T-helper 2 cell treated with Interferon-gamma antibody and Interleukin-4, amounts not matched to agents 100 ng/mL and 5 ng/mL, for 36 hours (primary cell): ENCODE data around the gene CLIC5. TPM values are rescaled to one million over a fixed set of nuclear protein-coding genes. Genes with fewer than 3 reads are reported as not detected.

ENCODE experiments used
- intact Hi-C: fragments of 100-400 bp; cut with micrococcal nuclease; formaldehyde crosslinking; loops from one replicate; pipeline ENCODE4 v1.15.1; 2023
- total RNA-seq: library from RNA; stranded (reverse); gene quantifications from 2 replicates; pipeline ENCODE4 v1.2.3, GENCODE V29; 2022

Gene CLIC5
- total RNA-seq, 1 donor from 2014 or later, result 2.6 TPM

- intact Hi-C loops, result no loop called here
Observed at GRCh38 chr6:45854149-45854742, 161.4 kb downstream of the CLIC5 start.

DNA sequence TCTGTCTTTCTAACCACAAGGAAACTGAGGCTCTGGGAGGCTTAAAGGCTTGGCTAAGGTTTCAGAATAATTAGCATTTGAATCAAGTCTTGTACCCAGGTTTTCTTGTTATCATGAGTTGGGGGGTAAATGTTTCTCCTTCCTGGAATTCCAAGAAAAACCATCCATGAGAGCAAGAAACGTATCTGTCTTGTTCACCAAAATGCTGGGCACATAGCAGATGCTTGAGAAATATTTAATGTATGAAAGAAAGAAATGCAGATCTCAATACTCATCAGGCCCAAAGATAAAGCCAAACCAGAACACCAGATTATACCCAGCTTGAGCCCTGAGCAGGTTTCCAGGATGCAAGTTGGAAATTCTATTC is 164.6 kb downstream of the CLIC5 start:
- intact Hi-C loops, result no loop called here

DNA sequence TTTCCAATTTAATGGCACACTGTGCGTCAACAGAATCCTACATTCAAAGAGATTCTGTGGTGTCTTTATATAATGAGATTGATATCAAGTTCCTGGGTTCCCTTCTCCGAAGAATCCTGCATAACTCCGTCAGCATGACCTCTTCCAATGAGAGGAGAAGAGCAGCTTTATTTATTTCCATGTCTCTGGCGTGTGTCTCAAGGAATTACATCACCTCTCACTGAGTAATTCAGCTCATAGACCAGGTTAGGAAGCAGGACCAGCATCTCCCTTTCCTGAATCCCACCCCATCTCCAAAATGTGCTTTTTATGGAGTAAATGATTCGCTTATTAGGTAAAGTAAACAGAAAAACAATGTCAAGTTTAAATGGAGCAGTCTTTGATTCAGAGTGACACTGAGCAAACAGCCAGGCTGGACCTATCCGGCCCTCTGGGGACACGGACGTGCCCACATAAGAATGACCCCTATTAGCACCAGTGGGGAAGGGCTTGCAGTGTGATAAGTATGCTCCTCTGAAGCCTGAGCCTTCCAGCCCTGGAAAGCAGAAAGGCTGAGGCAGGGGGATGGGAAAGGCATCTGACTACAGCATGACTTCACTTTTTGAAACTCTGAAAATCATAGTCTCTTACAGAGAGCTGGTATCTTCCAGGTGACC is 165.2 kb downstream of the CLIC5 start:
- intact Hi-C loops, result no loop called here

DNA sequence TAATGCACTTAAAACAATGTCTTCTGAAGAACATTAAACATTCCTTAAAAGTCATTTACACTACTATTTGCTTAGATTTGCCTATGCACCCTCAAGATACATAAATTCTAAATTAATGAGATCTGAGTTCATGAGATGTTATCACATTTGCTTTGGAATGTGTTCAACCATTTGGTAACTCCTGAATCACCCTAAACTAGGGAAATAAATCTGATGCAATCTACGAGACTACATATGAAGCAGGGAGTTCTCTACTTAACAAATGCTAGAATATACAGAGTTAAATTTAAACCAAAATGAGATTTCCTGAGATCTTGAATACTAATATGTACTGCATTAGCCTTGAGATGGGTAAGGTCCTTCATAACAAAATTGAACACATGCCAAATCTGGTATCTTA is 170.1 kb downstream of the CLIC5 start:
- intact Hi-C loops, result no loop called here

- intact Hi-C loops, result no loop called here
Observed at GRCh38 chr6:45844986-45845385, 170.7 kb downstream of the CLIC5 start.

- intact Hi-C loops, result no loop called here
Observed at GRCh38 chr6:45843848-45844521, 171.7 kb downstream of the CLIC5 start.

- intact Hi-C loops, result no loop called here
Observed at GRCh38 chr6:45841062-45841461, 174.6 kb downstream of the CLIC5 start.

GRCh38 chr6:45838996-45839395 is 176.7 kb downstream of the CLIC5 start:
- intact Hi-C loops, result loop anchor here (10.0 kb wide), 2 partner anchors 104 to 254 kb away; no protein-coding TSS in a partner anchor

DNA sequence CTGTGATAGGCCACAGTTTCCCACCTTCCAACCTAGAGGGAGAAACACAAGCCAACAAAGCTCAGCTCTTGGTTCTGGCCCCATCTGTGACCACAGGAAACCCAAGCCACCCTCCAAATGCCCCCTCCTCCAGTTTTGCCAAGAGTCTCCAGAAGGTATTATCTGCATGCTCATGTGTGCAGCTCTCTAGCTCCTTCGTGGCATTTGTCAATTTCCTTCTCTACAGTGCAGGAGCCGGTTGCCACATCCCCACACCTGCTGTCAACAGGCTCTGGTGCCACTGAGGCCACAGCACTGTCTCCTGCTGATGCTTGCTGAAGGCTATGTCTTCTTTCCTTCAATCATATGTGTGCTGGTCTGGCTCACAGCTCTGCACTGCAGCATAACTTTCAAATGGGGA is 177.2 kb downstream of the CLIC5 start:
- intact Hi-C loops, result loop anchor here (10.0 kb wide), 2 partner anchors 104 to 254 kb away; no protein-coding TSS in a partner anchor

DNA sequence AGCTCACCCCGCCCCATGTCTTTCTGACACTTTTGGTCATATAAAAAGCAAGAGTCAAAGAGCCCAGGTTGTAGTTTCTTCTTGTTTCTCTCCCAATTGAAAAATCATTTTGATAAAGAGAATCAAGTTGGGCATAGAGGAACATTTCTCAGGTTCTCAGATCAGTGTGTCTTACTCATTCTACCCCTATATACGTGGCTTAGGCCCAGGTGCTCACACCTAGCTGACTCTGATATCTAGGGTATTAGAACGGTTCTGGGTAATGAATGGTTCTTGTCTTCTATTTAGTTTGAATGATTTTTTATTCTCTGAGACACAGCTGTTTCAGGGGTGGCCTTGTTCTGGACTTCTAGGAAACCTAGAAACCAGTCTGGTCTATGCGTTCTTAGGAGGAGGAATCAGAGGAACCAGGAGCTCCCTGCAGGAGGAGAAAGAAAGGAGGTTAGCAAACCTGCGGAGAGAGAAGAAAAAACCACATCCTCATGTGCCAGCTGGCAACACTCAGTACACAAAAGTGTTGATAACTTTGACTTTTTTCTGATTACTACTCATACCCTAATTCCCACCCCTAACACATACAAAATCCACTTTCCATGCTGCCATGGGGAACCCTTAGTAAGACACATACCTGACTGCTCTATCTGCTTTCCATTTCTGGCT is 178.0 kb downstream of the CLIC5 start:
- intact Hi-C loops, result loop anchor here (10.0 kb wide), 2 partner anchors 103 to 253 kb away; no protein-coding TSS in a partner anchor

DNA sequence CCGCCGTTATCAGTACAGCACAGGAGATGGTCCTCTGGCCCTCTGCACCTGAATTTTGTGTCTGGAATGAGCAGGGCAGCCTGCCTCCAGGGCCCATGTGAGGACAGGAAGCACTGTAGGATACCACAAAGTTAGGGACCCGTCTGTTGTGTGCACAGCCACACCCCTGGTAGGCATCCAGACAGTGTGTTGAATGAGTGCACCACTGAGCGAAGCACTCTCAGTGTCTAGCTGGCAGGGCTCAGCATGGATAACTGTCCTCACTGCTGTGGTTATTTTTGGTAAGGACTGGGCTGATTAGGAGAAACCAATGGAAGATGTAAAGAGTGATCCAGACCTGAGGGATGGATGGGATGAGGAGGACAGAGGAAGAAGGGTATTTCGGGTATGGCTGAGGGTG is 178.7 kb downstream of the CLIC5 start:
- intact Hi-C loops, result loop anchor here (10.0 kb wide), 2 partner anchors 102 to 252 kb away; no protein-coding TSS in a partner anchor

DNA sequence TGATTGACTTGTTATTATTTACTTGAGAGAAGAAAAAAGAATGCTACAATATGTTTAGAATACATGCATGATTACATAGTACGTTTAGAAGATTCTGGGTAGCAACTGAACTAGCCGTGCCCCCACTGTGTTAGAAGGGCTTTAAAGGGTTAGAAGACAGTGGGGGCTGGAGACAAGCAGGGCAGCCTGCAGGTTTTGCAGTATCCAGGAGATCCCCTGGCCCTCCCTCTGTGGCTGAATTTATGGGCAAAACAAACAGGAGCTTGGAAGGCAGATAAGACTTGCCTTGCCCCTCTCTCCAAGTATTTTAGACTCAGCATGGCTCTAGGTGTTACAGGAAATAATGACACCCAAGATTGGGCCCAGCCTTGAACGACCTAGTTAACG is 179.2 kb downstream of the CLIC5 start:
- intact Hi-C loops, result loop anchor here (10.0 kb wide), 2 partner anchors 102 to 252 kb away; no protein-coding TSS in a partner anchor

DNA sequence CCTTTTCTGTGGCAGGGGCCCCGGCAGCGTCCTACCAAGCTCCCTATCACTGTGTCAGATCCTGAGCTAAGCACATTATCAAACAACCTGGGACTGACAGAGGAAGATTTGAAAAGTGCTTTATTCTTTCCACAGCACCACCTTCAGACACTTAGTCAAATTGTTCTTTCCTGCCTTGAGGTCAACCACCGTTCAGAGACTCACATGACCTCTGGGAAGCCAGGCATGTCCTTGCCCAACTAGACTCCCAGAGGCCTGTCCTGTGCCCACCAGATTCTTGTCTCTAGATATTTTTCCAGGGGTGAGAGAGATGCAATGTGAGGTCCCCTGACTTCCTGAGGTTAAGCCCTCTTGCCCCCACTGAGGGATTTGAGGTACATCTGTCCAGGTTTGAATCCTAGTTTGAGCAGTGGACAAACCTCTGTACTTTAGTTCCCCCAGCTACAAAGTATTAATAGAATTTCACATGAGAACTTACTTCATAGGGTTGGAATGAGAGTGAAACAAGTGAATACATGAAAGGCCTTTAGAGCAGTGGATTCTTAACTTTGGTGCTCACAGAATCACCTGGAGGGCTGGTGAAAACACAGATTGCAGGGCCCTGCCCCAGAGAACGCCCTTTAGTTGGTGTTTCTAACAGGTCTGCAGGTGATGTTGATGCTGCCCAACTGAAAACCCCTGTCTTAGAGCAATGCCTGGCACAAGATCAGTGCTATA is 179.8 kb downstream of the CLIC5 start:
- intact Hi-C loops, result loop anchor here (10.0 kb wide), 2 partner anchors 101 to 251 kb away; no protein-coding TSS in a partner anchor

GRCh38 chr6:45832063-45832462 is 183.6 kb downstream of the CLIC5 start:
- intact Hi-C loops, result loop anchor here (5.0 to 10.0 kb wide), 4 partner anchors 90 to 410 kb away; no protein-coding TSS in a partner anchor

Other genes with a start within 250 kb of the CLIC5 start
- 4.7 and 4.9 TPM in 2 replicates for gene ENPP4, start 114.1 kb upstream of the CLIC5 start, total RNA-seq
- not detected in 2 replicates for gene ENPP5, start 155.1 kb upstream of the CLIC5 start, total RNA-seq